ENCODE data around the gene LRWD1. TPM values are rescaled to one million over a fixed set of nuclear protein-coding genes. Genes with fewer than 3 reads are reported as not detected.
"Not testable (repeated sequence)": the region's sequence is repeated elsewhere in the genome, so short reads cannot be mapped to it uniquely, and the experiment has no call there.

The LRWD1 gene
- total RNA-seq, 4 donors from 2014 or later: 7.5 to 24.4 (median 12.3) TPM

- 83% methylated on average over 4 of the region's 5 CpGs; no CpG with 5 or more reads in 1 of the 2 donors for WGBS, 2 donors (ENCODE audit: low coverage in 1 of 2)
- H3K9me3 ChIP-seq, ATAC-seq, H3K36me3 ChIP-seq, H3K4me3 ChIP-seq, H3K27me3 ChIP-seq, H3K4me1 ChIP-seq, H3K27ac ChIP-seq: not testable (repeated sequence)
These were observed 56.0 kb downstream of the LRWD1 start for GRCh38 chr7:102520797-102521196.

Other genes with a start within 250 kb of the LRWD1 start
- gene SH2B2, start 178.1 kb upstream of the LRWD1 start, total RNA-seq: 1 to 10 TPM; 2.8 to 8.0 (median 3.8) TPM
- gene SPDYE6, start 108.5 kb upstream of the LRWD1 start, total RNA-seq: not detected
- gene PRKRIP1, start 68.6 kb upstream of the LRWD1 start, total RNA-seq: 10 to 100 TPM; 11.7 to 48.7 (median 24.4) TPM
- 10 to 100 TPM in 1 of 4 donors, 1 to 10 TPM in 3; 3.3 to 15.6 (median 6.7) TPM for gene ORAI2, start 31.4 kb upstream of the LRWD1 start, total RNA-seq
- 10 to 100 TPM in 3 of 4 donors, 1 to 10 TPM in 1; 9.7 to 31.6 (median 14.8) TPM for gene ALKBH4, start 121 bp upstream of the LRWD1 start, total RNA-seq
- 10 to 100 TPM in 3 of 4 donors, 1 to 10 TPM in 1; 6.7 to 24.1 (median 19.9) TPM for gene POLR2J, start 13.9 kb downstream of the LRWD1 start, total RNA-seq
- 10 to 100 TPM in 1 of 4 donors, 1 to 10 TPM in 3; 6.1 to 34.3 (median 8.8) TPM for gene RASA4B, start 52.8 kb downstream of the LRWD1 start, total RNA-seq
- gene UPK3BL2, start 78.7 kb downstream of the LRWD1 start, total RNA-seq: 1 to 10 TPM; 3.0 to 6.1 (median 4.4) TPM
- not detected for gene SPDYE2, start 86.2 kb downstream of the LRWD1 start, total RNA-seq
- gene POLR2J3, start 107.6 kb downstream of the LRWD1 start, total RNA-seq: 10 to 100 TPM; 11.8 to 25.7 (median 17.5) TPM
- gene RASA4, start 151.8 kb downstream of the LRWD1 start, total RNA-seq: 10 to 100 TPM; 35.5 to 62.2 (median 44.2) TPM
- 10 to 100 TPM; 18.9 to 26.0 (median 23.6) TPM for gene UPK3BL1, start 177.8 kb downstream of the LRWD1 start, total RNA-seq
- not detected for gene SPDYE2B, start 185.3 kb downstream of the LRWD1 start, total RNA-seq
- 1 to 10 TPM in 2 of 4 donors, under 1 TPM in 1, not detected in 1; 0.45 to 7.5 (median 5.3) TPM for gene POLR2J2, start 206.7 kb downstream of the LRWD1 start, total RNA-seq

All from gastroesophageal sphincter (tissue), 4 donors.